ENCODE measurements around the gene DZIP1L.
"Not testable (repeated sequence)": the region's sequence is repeated elsewhere in the genome, so short reads cannot be mapped to it uniquely, and the experiment has no call there.

The DZIP1L gene, protein sequence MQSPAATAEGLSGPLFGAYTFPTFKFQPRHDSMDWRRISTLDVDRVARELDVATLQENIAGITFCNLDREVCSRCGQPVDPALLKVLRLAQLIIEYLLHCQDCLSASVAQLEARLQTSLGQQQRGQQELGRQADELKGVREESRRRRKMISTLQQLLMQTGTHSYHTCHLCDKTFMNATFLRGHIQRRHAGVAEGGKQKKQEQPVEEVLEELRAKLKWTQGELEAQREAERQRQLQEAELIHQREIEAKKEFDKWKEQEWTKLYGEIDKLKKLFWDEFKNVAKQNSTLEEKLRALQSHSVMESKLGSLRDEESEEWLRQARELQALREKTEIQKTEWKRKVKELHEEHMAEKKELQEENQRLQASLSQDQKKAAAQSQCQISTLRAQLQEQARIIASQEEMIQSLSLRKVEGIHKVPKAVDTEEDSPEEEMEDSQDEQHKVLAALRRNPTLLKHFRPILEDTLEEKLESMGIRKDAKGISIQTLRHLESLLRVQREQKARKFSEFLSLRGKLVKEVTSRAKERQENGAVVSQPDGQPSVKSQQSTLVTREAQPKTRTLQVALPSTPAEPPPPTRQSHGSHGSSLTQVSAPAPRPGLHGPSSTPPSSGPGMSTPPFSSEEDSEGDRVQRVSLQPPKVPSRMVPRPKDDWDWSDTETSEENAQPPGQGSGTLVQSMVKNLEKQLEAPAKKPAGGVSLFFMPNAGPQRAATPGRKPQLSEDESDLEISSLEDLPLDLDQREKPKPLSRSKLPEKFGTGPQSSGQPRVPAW

DNA sequence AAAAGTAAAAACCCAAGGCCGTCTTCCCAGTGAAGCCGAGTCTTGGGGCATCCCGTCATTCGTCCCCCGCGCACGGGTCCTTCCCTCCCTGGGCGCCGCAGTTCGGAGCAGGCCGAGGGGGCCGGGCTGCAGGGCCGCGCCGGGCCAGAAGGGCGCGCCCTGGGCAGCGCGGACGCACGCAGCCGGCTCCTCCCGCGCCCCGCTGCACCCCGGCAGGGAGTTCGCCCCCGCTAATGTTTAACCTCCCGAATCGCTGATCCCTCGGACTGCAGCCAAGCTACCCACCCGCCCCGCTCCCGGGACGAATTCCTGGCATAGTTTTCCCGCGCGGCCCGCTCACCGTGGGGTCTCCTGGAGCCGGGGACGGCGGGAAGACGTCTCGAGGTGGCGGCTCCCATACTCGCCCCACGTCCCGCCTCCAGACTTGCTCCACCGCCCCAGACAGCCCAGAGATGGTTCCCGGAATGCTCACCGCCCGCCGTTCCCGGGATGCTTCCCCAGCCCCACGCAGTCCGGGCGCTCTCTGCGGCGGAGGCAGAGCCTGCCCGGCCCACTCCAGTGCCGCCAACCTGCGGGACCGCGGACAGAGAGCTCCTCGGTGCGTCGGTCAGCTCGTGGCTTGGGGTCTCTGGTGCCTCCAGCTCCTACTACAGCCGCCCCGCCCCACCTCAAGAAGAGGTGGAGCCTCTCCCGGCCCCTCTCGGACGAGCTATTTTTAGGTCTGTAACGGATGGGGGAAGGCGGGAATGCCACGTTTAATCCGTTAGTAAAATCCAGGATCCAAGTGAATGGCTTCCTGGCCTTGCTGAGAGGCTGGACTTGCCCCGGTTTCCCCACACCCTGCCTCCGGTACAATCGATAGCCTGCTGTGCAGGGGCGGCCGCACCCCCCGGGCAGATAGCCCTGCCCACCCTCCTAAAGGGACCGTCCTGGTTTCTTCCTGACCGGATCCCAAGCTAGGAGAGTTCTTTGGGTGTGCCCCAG, at the start of gene DZIP1L:
Gene DZIP1L, minus strand, starts transcription at position 621 of the 984 bp plus-strand sequence. CDS start 11,637 bp downstream, outside the sequence.
- DNase-seq: peak; percentile 47 to 61

DNA sequence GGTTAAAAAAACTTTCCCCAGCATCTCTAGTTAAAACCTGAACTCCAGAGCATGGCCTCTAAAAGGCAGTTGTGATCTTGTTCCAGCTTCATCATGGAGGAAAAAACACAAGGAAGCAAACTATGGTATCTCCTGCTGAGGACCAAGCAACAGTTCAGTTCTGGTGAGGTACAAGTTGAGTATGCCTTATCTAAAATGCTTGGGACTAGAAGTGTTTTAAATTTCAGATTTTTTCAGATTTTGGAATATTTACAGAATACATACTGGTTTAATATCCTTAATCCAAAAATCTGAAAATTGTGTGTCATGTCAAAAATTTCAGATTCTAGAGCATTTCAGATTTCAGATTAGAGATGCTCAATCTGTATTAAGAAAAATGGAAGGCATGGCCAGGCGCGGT, 49.7 kb upstream of the DZIP1L start:
- DNase-seq: no peak

DNA sequence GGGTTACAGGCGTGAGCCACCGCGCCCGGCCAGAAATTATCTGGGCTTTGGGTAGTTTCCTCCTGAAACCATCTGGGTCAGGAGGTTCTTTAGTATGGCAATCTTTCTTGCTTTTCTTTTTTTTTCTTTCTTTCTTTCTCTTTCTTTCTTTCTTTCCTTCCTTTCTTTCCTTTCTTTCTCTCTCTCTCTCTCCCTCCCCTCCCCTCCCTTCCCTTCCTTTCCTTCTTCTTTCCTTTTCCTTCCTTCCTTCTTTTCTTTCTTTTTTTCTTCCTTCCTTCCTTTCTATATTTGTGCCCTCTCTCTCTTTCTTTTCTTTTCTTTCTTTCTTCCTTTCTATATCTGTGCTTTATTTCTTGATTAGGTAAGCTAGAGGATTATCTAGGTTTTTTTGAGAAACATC, 42.3 kb upstream of the DZIP1L start:
- DNase-seq: no peak

DNA sequence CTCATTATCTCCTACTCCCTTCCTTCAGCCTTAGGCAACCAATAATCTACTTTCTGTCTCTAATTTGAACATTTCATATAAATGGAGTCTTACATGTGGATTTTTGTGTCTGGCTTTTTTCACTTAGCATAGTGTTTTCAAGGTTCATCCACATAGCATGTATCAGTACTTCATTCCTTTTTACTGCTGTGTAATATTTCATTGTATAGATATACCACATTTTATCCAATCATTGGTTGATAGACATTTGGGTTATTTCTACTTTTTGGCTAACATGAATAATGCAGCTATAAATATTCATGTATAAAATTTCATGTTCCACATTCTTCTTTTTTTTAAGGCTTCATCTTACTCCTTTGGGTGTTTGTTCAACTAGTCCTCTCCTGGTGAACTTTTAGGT, 39.1 kb upstream of the DZIP1L start:
- no peak for DNase-seq

DNA sequence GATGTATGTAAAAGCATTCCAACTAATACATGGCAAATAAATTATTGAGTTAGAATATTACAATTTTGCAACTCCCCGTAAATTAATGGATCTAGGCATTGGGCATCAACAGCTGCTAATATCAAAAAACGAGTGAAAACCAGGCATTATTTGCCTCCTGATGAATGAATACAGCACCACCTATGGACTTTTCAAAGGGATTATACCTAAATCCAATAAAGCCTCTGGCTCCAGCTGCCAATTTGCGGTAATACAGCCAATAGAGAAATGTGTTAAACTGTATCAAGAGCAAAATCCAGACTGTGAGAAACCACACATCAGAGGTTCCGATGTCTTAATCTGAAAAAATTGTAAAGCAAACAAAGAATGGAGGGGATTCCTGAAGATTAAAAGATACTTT, 33.1 kb upstream of the DZIP1L start:
- DNase-seq: no peak

DNA sequence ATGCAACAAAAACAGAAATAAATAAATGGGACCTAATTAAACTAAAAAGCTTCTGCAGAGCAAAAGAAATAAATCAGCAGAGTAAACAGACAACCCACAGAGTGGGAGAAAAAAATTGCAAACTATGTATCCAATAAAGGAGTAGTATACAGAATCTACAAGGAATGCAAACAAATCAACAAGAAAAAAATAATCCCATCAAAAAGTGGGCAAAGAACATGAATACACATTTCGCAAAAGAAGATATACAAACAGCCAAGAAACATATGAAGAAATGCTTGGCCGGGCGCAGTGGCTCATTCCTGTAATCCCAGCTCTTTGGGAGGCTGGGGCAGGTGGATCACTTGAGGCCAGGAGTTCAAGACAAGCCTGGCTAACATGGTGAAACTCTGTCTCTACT, 26.8 kb upstream of the DZIP1L start:
- not testable (repeated sequence) for DNase-seq

DNA sequence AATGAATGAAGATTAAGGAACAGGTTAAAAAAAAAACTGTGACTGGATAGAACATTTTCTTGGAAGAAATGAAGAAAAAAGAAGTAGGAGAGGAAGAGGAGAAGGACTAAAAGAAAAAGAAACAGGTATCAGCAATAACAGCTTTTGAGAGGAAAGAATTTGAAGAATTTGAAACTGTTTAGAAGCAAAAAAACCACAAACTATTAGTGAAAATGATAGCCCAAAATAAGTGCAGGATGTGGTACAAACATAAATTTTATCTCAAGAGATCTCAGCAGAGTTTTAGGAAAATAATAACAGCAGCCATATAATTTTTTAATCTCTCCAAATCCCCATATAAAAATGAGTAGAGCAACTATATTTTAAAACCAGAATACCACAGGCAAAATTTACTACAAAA, 25.5 kb upstream of the DZIP1L start:
- DNase-seq: no peak

DNA sequence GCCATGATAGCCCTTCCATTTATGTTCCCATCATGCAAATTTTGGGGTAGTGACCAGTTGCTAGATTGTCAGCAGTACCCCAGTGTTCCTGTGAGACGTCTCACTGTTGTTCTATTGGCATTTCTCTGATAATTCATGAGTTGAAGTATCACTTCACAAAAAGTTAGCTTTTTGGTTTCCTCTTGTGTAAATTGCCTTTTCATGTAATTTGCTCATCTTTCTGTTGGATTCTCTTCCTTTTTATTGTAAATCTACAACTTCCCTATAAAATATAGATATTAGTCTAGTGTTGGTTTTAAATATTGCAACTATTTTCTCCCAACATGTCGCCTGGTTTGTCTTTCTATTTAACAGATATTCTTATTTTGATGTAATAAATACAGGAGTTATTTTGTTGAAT, 24.3 kb upstream of the DZIP1L start:
- DNase-seq: no peak

DNA sequence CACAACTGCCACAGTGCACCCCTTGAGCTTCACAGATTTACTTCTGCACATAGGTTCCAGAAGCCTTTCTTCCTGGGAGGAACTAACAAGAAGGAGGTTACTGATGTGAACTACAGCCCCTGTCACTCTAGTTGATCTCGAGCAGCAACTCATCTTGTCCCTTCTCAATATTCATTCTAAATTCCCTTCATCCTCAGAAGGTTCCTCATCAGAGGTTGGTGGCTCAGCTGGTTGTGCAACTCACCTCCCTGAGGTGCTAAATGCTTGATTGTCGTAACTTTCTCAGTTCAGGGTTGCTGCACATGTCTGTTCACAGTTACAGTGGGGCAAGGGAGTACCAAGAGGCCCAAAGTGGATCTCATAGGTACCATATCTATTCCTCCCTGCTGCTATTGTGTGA, 22.5 kb upstream of the DZIP1L start:
- no peak for DNase-seq

DNA sequence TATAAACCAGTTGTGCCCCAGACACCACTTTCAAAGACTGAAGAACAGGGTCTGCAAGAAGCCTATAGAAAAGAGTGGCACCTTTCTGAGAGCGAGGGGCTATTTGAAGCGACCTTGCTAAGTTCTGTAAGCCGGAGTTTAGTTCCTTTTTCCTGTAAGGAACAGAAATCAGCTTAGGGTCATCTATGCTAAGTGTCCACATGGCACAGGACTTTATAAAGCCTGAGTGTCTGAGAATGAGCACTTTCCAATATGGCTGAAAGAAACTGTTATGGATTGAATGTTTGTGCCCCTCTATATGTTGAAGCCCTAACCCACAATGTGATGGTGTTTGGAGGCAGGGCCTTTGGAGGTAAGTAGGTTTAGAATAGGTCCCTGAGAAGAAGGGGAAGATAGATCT, 20.8 kb upstream of the DZIP1L start:
- DNase-seq: no peak

DNA sequence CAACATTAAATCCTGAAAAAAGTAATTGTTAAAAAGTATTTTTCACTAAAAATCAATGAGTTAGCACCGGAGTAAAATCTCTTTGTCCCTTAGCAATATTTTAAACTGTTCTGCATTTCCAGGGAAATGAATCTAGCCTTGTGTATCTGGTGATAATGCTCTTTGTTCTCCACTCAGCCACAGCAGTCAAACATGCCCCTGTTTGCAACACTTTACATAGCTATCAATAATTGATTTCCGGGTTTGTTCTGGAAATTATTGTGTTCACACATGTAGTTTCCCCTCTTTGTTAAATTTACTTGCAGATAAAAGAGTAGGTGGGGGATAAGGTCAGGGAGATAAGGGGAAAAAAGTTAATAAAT, 20.4 kb upstream of the DZIP1L start:
- no peak for DNase-seq

DNA sequence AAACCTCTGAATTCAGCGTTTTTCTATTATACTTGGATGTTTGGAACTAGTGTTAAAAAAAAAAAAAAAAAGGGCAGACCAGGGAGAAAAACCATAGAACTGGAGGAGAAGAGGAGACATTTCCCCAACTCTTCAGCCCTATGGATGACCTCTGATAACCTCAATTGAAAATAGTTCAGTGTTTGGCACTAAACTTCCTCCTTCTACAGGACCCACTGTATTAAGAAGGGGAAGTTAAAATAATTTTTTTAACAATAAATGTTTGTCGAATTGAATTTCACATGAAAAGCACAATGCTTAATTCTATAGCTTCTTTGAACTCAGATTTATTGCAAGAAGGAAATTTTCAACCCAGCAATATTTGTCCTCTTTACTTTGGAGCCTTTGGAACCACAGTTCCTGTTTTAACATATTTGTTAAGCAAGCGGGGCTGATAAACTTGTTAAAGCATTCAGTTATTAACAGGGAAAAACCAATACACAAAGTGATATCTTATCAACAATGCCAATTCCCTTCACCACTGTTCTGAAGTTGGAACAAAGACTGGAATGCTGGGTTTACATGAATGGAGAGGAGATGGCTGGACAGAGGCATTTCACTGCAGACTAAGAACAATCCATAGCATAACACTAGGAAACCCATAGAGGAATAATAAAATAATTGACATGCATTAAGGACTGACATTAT, 19.9 kb upstream of the DZIP1L start:
- no peak for DNase-seq

DNA sequence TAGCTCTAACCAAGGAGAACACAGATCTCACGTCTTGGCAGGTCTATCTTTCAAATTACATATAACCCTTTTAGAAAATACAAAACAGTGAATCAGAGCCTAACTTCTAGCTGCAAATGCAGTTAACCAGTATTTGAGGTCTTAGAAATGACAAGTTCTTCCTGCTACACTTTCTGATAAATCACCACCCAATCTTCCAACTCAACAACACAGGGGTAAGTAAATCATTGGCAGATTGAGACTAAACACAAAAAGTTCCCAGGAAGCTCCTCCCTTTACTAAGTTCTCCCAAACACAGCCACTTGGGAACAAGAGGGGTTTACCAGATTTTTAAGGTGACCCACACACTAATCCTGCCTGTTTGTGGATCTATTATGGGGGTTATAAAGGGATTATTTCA, 16.8 kb upstream of the DZIP1L start, which contains the start of gene A4GNT:
Gene A4GNT, minus strand, starts transcription at position 152 of the 400 bp plus-strand sequence. CDS start 1,134 bp downstream, outside the sequence.
- no peak for DNase-seq

DNA sequence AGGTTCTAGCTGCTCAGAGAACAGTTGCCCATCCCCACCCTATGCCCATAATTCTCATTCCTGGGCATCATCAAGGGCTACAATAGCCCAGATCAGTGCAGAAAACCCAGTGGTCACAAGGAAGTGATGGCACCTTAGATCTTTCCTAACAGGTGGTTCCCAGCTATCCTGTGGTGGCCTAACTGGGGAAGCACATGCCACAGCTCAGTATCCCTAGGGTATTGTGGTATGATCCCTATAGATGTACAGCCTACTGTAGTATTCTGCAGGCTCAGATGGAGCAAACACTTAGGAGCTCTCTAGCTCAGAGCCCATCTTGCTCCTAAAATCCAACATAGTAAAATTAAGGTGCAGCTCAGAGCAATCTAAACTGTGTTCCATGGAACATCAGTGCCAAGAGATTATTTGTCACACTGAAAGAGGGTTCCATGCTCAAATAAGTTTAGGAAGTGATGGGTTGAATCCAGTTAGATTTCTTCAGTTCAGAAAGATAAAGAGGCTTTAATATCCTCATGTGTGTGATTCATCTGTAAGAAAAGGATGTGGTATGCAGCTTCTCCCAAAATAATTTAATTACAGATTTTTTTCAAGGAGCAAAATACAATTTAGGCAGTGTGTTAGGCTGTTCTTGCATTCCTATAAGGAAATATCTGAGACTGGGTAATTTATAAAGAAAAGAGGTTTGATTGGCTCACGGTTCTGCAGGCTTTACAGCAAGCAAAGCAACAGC, 12.4 kb upstream of the DZIP1L start:
- DNase-seq: no peak

DNA sequence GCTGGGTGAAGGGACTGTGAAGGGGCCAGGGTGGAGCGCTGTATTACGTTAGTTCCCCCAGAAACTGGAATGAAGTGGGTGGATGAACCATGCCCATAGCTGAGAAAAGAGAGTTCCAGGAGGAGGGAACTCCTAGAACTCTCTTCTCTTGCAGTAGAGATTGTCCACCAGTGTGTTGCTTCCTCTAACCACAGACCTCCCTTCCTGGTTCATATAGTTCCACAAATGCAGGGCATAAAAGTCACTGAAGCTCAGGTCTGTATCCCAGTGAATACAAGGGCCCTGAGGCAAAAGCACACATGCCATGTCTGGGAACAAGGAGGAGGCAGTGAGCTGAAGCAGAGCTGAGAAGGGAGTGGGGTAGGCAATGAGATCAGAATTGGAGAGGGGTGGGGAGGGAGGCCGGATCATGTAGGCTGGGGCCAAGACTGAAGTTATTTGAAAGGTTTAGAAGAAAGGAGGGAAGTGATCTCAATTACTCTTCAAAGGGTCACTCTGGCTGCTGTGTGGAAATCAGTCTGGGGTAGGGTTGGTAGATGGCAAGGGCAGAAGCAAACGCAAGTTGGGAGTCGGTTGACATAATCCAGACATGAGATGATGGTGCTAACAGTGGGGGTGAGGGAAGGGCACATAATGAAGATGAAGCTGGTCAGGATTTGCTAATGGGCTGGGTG, 10.3 kb upstream of the DZIP1L start:
- DNase-seq: no peak

DNA sequence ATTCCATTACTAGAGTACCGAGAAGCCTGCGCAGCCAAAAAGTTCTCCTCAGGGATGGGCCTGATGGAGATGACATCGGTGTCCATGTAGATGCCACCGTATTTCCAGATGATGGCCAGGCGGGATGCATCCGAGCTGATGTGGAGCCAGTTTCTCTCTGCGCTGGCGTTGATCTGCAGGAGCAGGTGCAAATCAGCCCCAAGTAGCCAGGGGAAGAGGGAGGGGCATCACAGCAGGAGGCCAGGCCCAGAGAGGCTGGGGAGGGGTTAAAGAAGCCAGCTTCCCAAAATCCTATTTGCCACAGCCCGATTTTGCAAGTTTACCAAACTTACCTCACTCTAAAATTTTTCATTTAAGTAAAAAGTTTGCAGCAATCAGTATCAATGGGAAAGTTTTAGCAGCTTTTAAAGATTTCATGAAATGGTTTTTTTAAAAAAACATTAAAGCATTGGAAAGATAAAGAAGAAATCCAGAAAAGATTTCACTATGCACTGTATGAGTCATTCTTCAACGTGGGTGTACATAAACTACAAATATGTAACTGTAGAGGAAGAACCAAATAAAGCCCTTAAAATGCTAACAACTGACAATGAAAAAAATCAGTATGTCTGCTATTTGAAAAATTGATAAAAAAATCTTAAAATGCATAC, 9.4 kb upstream of the DZIP1L start:
- no peak for DNase-seq

DNA sequence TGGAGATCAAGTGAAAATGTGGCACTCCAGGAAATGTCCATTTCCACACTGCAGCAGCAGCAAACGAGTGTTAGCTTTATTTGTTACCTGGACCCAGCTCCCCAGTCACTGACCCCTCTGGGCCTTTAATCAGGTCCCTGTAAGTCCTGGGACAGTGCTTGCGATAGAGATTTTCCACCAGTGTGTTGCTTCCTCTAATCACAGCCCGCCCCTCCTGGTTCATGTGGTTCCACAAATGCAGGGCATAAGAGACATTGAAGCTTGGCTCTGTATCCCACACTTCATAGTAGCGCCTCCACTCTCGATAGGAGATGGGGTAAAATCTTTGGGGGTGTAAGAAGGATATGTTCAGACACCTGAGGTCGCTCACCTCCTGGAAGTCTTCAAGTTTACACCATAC, 8.8 kb upstream of the DZIP1L start:
- DNase-seq: no peak

DNA sequence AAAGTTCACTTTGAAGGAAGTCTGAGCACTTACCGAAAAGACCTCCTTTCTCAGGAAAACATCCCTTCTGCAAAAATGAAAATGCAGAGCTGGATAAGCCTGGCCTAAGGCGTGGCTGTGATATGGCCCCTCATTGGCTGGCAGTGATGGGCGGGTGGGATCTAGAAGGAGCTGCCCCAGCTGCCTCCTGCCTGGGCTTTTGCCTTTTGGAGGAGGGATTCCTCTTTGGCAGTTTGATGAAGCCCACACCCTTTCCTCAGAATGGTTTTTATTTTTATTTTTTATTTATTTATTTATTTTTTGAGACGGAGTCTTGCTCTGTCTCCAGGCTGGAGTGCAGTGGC, 4.0 kb upstream of the DZIP1L start:
- DNase-seq: no peak

DNA sequence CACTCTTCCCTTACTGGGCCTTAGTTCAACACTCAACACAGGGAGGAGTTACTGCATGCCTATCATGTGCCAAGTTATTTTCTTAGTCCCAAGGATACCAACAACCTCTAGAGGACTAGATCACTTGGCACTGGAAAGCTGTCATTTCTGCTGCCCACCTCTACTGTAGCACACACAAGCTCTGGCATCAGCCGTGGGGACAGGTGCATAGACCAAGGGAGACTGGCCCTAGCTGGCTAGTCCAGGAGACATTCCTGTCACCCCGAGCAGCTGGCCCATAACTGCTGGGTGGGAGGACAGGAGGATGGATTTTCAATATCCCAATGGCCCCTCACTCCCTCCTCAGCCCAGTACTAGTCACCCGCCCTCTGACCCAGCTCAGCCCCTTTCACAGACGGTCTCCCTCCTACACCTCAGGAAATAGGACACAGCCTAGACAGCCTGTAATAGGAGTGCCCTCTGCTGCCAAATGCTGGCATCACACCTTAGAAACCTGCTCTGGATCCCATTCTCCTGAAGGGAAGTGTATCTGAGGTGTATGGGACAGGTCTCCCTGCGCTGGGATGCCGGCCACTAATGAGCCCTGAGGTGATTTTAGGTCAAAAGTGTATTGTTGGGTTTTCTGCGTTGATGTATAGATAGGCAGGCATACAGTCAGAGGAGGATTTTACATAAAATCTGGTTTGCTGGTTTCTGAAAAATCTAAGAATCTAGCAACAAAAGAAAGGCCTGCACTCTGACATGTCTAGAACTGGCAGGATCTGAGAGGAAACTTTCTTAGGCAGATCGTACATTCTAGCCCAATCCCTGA, 3.4 kb upstream of the DZIP1L start:
- peak; percentile 81 to 82 for DNase-seq

DNA sequence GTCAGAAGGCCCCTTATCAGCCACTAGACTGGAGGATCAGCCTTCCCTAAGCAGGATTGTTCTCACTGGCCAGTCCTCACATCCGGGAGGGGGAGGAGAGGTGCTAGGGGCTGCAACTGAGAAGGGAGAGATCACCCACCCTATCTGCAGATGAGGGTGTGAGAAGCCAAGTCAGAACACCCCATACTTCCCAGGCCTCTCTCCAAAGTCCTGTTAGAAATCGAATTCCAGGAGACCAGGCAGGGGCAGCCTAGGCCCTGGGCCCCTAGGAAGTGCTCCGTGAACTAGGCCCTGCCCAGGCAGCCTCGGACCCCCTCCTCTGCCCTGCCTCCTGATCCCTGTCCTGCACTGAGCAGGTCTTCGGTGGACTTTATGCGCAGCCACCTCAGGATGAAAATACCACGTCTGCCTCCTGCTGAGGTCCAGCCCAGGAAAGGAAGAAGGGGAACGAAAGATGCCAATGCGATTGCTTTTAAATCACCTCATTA, 933 bp downstream of the DZIP1L start:
- DNase-seq: no peak

Data from activated T-cell treated with anti-CD3 and anti-CD28 coated beads, Interleukin-2, amount 50 U/mL, for 48 hours (primary cell).